NCI-H1105 treated with DMSO at 0.1 percent for 48 hours (cell line): ENCODE measurements around the gene AGAP1.

Experiments
- DNase-seq: peaks from one replicate; lab custom pipeline; 2025; lab: John Stamatoyannopoulos, UW

AGAP1 gene

GRCh38 chr2:236095504-236095903 is 601.7 kb downstream of the AGAP1 start:
- DNase-seq = no peak

DNA sequence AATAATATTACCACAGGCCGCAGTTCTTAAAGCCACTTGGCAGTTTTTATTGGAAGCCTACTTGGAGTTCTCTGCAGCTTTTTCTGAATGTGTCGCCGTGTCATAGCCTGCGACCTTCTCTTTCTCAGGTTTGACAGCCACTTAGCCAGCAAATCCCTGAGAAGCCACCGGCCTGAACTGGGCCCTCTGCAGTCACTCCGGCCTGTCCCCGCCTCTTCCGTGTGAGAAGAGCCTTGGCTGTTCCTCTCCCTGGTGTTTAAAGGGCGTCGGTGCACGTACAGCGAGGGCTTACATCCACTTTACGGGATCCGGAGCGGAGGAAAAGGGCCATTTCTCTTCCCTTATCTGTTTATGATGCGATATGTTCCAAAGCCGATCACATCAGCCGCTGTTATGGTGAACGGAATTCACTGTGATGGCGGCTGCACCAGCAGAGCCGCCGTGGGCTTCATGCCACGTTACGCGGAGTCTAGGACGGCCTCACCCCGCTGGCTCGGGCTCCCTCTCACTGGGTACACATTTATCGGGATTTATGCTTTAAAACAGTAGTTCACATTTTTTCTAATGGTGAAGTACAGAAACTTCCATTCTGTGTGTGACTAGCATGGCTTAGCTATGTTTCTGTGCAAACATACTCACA is 607.6 kb downstream of the AGAP1 start:
- DNase-seq = no peak

GRCh38 chr2:236102971-236103370 is 609.1 kb downstream of the AGAP1 start:
- DNase-seq = no peak

- no peak for DNase-seq
Observed at GRCh38 chr2:236103981-236104380, 610.1 kb downstream of the AGAP1 start.

DNA sequence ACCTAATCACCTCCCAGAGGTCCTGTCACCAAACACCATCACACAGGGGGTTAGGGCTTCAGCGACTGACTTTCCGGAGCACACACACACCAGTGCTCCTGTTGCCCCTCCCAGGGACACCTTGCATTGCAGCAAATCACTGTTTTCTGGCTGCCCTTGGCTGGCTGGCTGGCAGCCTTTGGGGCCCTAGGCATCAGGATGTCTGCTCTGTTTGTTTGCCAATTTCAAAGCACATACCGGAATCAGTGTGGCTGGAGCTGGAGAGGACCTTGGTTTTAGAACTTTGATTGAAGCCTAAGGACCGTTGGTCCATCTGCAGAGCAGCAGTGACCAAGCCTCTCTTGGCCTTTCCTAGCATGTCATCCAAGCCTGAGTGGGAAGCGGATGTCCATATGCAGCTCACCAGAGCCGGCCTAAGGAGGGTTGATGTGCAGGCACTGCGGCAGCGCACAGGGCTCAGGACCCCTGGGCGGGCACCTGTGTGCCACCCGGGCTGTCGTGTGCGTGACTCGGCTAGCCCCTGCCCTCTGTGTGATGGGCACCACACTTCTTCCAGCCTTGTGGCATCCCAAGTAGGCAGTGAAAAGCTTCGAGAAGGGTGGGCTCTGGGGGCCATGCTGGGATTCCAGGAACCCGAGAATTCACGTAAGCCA is 612.2 kb downstream of the AGAP1 start:
- no peak for DNase-seq

GRCh38 chr2:236106761-236107160 is 612.9 kb downstream of the AGAP1 start:
- DNase-seq = no peak

DNA sequence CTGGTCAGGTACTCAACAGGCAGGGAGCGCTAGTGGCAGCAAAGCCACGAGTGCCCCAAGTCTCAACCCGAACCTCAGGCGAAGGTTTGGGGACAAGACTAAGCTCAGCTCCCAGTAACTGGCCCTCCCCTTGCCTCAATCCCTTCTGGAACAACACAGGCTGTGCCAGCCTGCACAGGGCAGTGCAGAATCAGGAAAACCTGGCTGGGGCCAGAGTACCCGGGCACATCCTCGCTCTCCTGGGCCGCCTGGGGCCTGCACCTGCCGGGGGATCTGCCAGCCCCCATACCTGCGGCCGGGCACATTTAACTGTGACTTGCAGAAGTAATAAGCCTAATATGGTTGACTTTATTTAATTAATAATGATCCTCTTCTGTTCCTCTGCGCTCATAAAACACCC is 613.7 kb downstream of the AGAP1 start:
- no peak for DNase-seq

DNA sequence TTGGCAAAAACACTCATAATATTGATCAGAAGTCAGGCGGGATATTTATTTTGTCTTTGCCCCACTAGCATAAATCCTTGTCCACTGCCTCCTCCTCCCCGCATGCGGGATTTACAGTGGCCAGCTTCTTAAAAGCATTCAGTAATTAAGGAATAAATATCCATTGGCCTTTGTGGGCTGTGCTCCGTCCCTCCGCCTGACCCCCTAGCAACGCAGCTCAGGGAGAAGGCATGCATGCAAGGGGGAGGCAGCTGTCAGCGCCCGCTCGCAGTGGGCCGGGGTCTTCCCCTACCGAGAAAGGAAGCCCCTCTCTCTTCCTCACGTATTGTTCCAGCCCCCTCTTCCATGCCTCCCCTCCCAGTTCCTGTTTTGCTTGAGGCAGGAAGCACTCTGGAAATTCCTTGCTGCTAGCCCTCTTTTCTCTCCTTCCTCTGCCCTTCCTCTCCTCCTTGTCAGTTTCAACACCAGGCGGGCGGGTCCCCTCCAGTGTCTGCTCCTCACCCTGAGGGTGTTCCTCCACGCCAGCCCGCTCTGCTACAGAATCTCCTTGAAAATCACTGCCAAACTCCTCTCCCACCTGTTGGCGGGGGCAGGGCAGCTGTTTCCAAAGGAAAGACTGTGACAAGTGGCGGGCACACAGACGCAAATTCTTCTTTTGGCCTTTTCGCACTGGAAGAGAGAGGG is 614.2 kb downstream of the AGAP1 start:
- no peak for DNase-seq

DNA sequence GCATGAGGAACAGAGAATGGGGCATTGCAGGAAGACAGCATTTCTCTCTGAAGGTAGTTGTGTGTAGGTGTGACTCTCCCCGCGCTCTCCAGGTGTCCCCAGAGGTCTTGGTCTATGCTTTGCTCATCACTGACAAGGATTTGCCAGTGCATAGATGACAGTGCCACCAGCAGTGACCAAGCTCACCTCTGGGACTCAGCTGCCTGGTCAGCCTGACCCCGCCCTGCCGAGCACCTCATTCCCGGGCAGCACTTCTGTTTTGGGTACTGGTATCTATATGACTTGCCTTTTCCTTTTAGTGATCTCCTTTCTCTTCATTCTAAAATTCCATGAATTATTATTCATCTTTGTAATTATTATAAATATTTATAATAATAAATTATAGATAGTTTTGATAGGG is 615.2 kb downstream of the AGAP1 start:
- DNase-seq = no peak

GRCh38 chr2:236109473-236109872 is 615.6 kb downstream of the AGAP1 start:
- DNase-seq = no peak

GRCh38 chr2:236112466-236112865 is 618.6 kb downstream of the AGAP1 start:
- DNase-seq = no peak

GRCh38 chr2:236113425-236113824 is 619.6 kb downstream of the AGAP1 start:
- DNase-seq = no peak

DNA sequence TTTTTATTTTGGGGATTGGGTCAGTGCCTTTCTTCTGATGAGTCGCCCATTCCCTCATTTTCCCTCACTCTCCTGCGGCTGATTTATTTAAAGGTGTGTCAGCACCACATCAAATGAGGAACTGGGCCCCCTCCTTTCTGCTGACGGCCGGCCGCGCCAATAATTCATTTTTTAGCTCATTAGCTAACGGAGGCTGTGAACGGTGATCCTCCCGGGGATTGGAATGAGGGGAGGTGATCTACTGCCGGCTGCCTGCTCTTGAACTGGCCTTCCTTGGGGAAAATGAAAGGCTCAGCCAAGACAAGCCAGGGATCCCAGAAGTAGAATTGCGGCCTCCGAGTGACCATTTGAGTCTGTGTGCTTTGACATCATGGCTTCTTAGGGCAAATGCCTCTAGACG is 620.1 kb downstream of the AGAP1 start:
- no peak for DNase-seq

- no peak for DNase-seq
Observed at GRCh38 chr2:236114959-236115358, 621.1 kb downstream of the AGAP1 start.

DNA sequence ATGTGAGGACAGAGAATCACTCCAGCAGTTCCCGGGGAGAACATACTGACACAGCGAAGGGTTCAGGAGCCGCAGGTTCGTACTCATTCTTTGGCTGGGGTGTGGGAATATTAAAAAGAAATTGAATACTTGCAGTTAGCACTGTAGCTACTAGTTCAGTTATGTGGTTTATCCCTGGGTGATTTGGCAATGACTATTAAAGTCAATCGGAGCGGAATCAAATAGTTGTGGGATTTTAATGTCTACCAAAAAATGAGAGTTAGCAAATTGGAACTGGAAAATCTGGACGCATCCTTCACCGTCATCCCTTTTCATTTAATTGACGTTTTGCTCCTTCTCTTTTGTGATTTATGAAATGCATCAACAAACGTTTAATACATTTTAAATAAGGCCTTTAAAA is 623.6 kb downstream of the AGAP1 start:
- DNase-seq = no peak

- DNase-seq = no peak
Observed at GRCh38 chr2:236117861-236118269, 624.0 kb downstream of the AGAP1 start.

DNA sequence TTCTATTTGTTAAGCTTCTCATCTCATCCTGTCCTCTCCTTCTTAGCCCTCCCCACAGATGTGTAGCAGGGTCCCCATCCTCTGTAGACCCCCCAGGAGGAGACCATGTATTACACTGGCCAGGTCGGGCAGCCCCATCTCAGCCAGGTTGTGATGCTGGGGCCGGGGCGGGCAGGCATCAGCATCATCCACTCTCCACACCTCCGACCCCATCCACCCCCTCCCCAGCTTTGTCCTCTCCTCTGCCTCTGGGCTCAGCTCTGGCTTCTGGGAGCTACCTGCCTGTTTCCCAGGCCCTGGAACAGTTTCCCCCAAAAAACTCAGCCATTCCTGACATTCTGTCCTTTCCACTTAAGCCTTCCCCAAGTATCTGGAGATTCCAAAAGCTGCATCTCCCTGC is 625.2 kb downstream of the AGAP1 start:
- no peak for DNase-seq

DNA sequence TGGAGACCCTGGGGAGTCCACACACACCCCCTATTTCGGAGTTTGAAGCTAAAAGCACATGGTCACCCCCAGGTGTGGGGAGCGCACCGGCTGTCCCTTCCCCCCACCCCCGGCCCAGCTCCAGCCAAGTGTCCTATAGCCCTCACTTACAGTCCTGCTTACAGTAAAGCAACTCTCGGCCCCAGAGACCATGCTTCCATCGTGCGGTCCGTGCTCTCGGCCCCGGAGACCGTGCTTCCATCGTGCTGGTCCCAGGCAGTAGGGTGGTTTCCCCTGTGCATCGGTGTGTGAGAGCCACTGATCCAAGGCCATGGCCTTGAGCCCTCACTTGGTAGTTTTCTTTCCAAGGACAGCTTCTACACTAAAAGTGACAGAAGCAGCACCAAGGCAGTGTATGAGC is 625.6 kb downstream of the AGAP1 start:
- no peak for DNase-seq

- no peak for DNase-seq
Observed at GRCh38 chr2:236120141-236120601, 626.3 kb downstream of the AGAP1 start.

DNA sequence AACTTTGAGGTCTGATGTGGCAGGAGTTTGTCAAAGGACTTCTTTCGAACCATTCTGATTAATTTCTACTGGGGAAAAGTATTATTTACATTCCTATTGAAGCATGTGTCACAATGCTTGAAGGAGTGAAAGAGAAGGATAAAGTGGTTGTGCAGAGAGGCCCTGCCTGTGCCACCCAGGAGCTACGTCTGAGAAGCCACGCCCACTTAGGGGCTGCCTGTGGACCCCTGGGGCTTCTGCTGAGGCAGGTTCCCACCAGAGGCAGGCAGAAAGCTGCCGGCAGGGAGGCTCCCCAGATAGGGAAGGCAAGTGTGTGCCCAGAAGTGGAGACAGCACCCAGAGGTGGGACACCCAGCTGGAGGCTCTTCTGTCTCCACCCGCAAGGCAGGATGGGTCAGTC is 627.0 kb downstream of the AGAP1 start:
- no peak for DNase-seq

DNA sequence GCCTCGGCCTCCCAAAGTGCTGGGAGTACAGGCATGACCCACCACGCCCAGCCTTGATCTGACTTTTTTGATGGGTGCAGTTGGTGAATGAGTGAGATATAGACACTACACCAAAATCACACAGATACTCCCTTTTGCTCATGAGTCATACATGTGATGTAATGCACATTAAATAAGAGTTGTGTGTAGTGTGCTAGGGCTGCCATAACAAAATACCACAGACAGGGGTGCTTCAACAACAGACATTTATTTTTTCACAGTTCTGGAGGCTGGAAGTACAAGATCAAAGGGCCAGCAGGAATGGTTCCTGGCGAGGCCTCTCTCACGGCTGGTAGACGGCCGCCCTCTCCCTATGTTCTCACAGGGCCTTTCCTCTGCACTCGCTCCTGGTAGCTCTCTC is 627.7 kb downstream of the AGAP1 start:
- no peak for DNase-seq

DNA sequence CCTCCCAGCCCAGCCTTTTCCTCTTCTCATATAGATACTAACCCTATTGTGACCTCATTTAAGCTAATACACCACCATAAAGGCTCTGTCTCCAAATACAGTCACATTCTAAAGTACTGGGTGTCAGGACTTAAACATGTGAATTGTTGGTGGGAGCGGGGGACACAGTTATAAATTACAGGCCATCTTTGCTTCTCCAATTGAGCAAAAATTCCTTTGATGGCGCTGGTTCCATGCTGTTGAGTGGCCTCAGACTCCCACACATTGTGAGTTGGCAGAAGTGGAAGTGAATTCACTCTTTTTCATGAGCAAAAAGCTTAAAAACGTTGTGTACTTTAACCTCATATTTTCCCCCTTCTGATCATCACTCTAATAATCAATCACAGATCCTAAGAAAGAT is 628.4 kb downstream of the AGAP1 start:
- no peak for DNase-seq

GRCh38 chr2:236123716-236124115 is 629.9 kb downstream of the AGAP1 start:
- DNase-seq = no peak
